Stimulated activated CD4-positive, alpha-beta T cell treated with anti-CD3 and anti-CD28 coated beads, Interleukin-12 subunit alpha, Interleukin-12 subunit beta, amount 100 ng/mL, for 48 hours (primary cell): ENCODE results near the gene KCNQ4.
A peak's percentile ranks its signal among the peaks of the same experiment; 100 is the strongest.

Experiments used
- DNase-seq, 3 donors: peaks; one replicate each; pipeline ENCODE4 v3.0.0-alpha.2; 2020; ENCODE audit warnings: low read depth in 2 of 3, low spot score in 1 of 3

Gene KCNQ4

GRCh38 chr1:40794974-40795715 lies 11.6 kb downstream of the KCNQ4 start:
- DNase-seq: no peak

GRCh38 chr1:40795811-40796586 lies 12.4 kb downstream of the KCNQ4 start:
- no peak for DNase-seq

- DNase-seq: no peak
Measured at GRCh38 chr1:40796939-40797667, 13.5 kb downstream of the KCNQ4 start.

GRCh38 chr1:40797668-40798010 lies 14.1 kb downstream of the KCNQ4 start:
- no peak for DNase-seq

GRCh38 chr1:40798366-40799281 lies 15.0 kb downstream of the KCNQ4 start:
- no peak for DNase-seq

GRCh38 chr1:40799351-40799867 lies 15.8 kb downstream of the KCNQ4 start:
- DNase-seq: no peak

GRCh38 chr1:40801742-40802077 lies 18.1 kb downstream of the KCNQ4 start:
- no peak for DNase-seq

- peak; percentile 73 to 81 (median 73) for DNase-seq
Measured at GRCh38 chr1:40802078-40802741, 18.6 kb downstream of the KCNQ4 start.

- DNase-seq: no peak
Measured at GRCh38 chr1:40802742-40803113, 19.1 kb downstream of the KCNQ4 start.

- DNase-seq: no peak
Measured at GRCh38 chr1:40803447-40803846, 19.9 kb downstream of the KCNQ4 start.

- no peak for DNase-seq
Measured at GRCh38 chr1:40803902-40804301, 20.3 kb downstream of the KCNQ4 start.

- DNase-seq: no peak
Measured at GRCh38 chr1:40806240-40806639, 22.7 kb downstream of the KCNQ4 start.

GRCh38 chr1:40806731-40807695 lies 23.4 kb downstream of the KCNQ4 start:
- DNase-seq: no peak

GRCh38 chr1:40808002-40808401 lies 24.4 kb downstream of the KCNQ4 start:
- no peak for DNase-seq

GRCh38 chr1:40808444-40808843 lies 24.9 kb downstream of the KCNQ4 start:
- no peak for DNase-seq

- no peak for DNase-seq
Measured at GRCh38 chr1:40808909-40809308, 25.3 kb downstream of the KCNQ4 start.

- no peak for DNase-seq
Measured at GRCh38 chr1:40810927-40811326, 27.3 kb downstream of the KCNQ4 start.

- no peak for DNase-seq
Measured at GRCh38 chr1:40815420-40815819, 31.8 kb downstream of the KCNQ4 start.

- DNase-seq: no peak
Measured at GRCh38 chr1:40817791-40818263, 34.2 kb downstream of the KCNQ4 start.
